Tibial artery (tissue), 4 donors: ENCODE results near the gene WDR27.

Experiments
- DNase-seq, 2 donors: peaks; one replicate each; pipeline ENCODE4 v3.0.0-alpha.2; 2019
- H3K27ac ChIP-seq, 2 donors: fragments of 200-600 bp; sonication (generic) in 1 of 2; 1 replicate in 1 of 2; 2 replicates in 1 of 2; pipeline ENCODE4 v1.5.1; 2018 to 2019; ENCODE audit warnings: mild to moderate bottlenecking in 1 of 2
- H3K27me3 ChIP-seq, 2 donors: fragments of 200-600 bp; sonication (generic) in 1 of 2; one replicate each; pipeline versions ENCODE4 v1.5.1 to v1.6.0; 2016 to 2019
- H3K36me3 ChIP-seq, 3 donors: fragments of 200-600 bp; sonication (generic) in 2 of 3; one replicate each; pipeline ENCODE4 v1.5.1; 2016 to 2019; ENCODE audit warnings: mild to moderate bottlenecking in 2 of 3
- H3K4me1 ChIP-seq, 4 donors: fragments of 200-600 bp; sonication (generic) in 2 of 4; 1 replicate in 3 of 4; 2 replicates in 1 of 4; pipeline ENCODE4 v1.5.1; 2016 to 2019
- H3K4me3 ChIP-seq, 2 donors: fragments of 200-600 bp; sonication (generic) in 1 of 2; 1 replicate in 1 of 2; 2 replicates in 1 of 2; pipeline ENCODE4 v1.5.1; 2018 to 2019; ENCODE audit warnings: mild to moderate bottlenecking in 2 of 2
- H3K9me3 ChIP-seq, 3 donors: fragments of 200-600 bp; sonication (generic) in 1 of 3; one replicate each; pipeline ENCODE4 v1.5.1; 2016 to 2019
- intact Hi-C: fragments of 100-400 bp; cut with DNase I; formaldehyde crosslinking; loops from one replicate; pipeline ENCODE4 v1.15.0; 2023; ENCODE audit warnings: low total_unique reads
- TF ChIP-seq, protein P1 (sequence below), 2 experiments: fragments of 200-600 bp in 1 of 2; fragments of 450-650 bp in 1 of 2; IDR thresholded peaks; one replicate each; pipeline ENCODE4 v1.5.1; 2017 to 2019; ENCODE audit warnings: antibody characterized with exemption in 2 of 2, mild to moderate bottlenecking in 1 of 2, moderate library complexity in 1 of 2

WDR27 gene

GRCh38 chr6:169571123-169571962, 130.5 kb downstream of the WDR27 start:
- intact Hi-C loops = no loop called here
- TF ChIP-seq, protein P1, sequence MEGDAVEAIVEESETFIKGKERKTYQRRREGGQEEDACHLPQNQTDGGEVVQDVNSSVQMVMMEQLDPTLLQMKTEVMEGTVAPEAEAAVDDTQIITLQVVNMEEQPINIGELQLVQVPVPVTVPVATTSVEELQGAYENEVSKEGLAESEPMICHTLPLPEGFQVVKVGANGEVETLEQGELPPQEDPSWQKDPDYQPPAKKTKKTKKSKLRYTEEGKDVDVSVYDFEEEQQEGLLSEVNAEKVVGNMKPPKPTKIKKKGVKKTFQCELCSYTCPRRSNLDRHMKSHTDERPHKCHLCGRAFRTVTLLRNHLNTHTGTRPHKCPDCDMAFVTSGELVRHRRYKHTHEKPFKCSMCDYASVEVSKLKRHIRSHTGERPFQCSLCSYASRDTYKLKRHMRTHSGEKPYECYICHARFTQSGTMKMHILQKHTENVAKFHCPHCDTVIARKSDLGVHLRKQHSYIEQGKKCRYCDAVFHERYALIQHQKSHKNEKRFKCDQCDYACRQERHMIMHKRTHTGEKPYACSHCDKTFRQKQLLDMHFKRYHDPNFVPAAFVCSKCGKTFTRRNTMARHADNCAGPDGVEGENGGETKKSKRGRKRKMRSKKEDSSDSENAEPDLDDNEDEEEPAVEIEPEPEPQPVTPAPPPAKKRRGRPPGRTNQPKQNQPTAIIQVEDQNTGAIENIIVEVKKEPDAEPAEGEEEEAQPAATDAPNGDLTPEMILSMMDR (IDR thresholded peaks at IDR 0.05) = no peak
- no peak overlapping the region for H3K27ac ChIP-seq
- H3K36me3 ChIP-seq = peaks cover 0 to 23% (median 6%) of the 10 kb centered on the region in 3 donors
- H3K4me1 ChIP-seq = no peaks in the 10 kb centered on the region
- no peak overlapping the region for H3K4me3 ChIP-seq
- H3K27me3 ChIP-seq = no peaks in the 10 kb centered on the region
- no peaks in the 10 kb centered on the region for H3K9me3 ChIP-seq
- no peak for DNase-seq

GRCh38 chr6:169568314-169569087, 133.3 kb downstream of the WDR27 start:
- TF ChIP-seq, protein P1 (IDR thresholded peaks at IDR 0.05) = no peak
- H3K4me1 ChIP-seq = no peaks in the 10 kb centered on the region
- no peaks in the 10 kb centered on the region for H3K9me3 ChIP-seq
- intact Hi-C loops = no loop called here
- H3K36me3 ChIP-seq = peaks cover 0 to 23% (median 10%) of the 10 kb centered on the region in 3 donors
- H3K27me3 ChIP-seq = no peaks in the 10 kb centered on the region
- no peak for DNase-seq
- H3K4me3 ChIP-seq = no peak overlapping the region
- H3K27ac ChIP-seq = no peak overlapping the region

GRCh38 chr6:169567819-169568218, 134.0 kb downstream of the WDR27 start:
- no peak overlapping the region for H3K4me3 ChIP-seq
- TF ChIP-seq, protein P1 (IDR thresholded peaks at IDR 0.05) = no peak
- no peak overlapping the region for H3K27ac ChIP-seq
- intact Hi-C loops = no loop called here
- H3K36me3 ChIP-seq = peaks cover 0 to 23% (median 10%) of the 10 kb centered on the region in 3 donors
- H3K4me1 ChIP-seq = no peaks in the 10 kb centered on the region
- no peaks in the 10 kb centered on the region for H3K27me3 ChIP-seq
- H3K9me3 ChIP-seq = no peaks in the 10 kb centered on the region
- no peak for DNase-seq

- intact Hi-C loops = no loop called here
- DNase-seq = no peak
- TF ChIP-seq, protein P1 (IDR thresholded peaks at IDR 0.05) = no peak
Measured at GRCh38 chr6:169566961-169567750, 134.7 kb downstream of the WDR27 start.

DNA sequence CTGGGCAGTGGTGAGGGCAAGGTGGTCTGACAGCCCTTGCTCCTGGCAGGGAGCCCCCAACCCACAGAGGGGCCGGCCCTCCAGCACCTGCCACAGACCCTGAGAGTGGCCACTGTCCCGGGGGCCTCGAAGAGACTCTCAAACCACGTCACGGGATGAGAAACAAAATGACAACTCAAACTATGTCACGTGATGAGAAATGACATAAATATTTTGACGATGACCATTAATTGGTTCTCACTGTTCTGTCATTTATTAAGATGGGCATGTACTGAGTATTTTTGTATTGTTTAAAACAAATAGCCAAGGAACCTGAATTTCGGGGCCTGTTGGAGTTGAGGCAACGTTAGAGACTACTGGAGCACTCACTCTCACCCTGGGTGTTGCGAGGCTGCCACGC, 135.5 kb downstream of the WDR27 start:
- Histone ChIP-seq H3K27me3 (no peaks in the 10 kb centered on the region), H3K27ac (no peak overlapping the region), H3K4me1 (no peaks in the 10 kb centered on the region), H3K4me3 (no peak overlapping the region), H3K9me3 (no peaks in the 10 kb centered on the region), H3K36me3 (peaks cover 0 to 23% (median 13%) of the 10 kb centered on the region in 3 donors)
- intact Hi-C loops = no loop called here
- no peak for DNase-seq
- TF ChIP-seq, protein P1 (IDR thresholded peaks at IDR 0.05) = no peak

More at GRCh38 chr6:169566961-169567750, 134.7 kb downstream of the WDR27 start:
- Histone ChIP-seq H3K36me3 (peaks cover 0 to 23% (median 13%) of the 10 kb centered on the region in 3 donors), H3K4me3 (no peak overlapping the region), H3K27me3 (no peaks in the 10 kb centered on the region), H3K27ac (no peak overlapping the region), H3K9me3 (no peaks in the 10 kb centered on the region), H3K4me1 (no peaks in the 10 kb centered on the region)
